GM19452 (cell line): ENCODE measurements around the gene TMEM14C.

Source experiments
- ATAC-seq: cut with Tn5 transposase; IDR thresholded peaks from one replicate; pipeline ENCODE4 v1.9.1; 2021; ENCODE audit not compliant: unreplicated experiment

The TMEM14C gene

GRCh38 chr6:10722820-10723566, at the start of gene TMEM14C:
Gene TMEM14C (plus strand): TSS chr6:10723070. CDS start chr6:10724614, 1,544 bp downstream.
- peak; percentile 98 for ATAC-seq

- ATAC-seq: no peak
Measured at GRCh38 chr6:10676403-10676802, 46.5 kb upstream of the TMEM14C start.

- no peak for ATAC-seq
Measured at GRCh38 chr6:10678456-10678855, 44.4 kb upstream of the TMEM14C start.

GRCh38 chr6:10681795-10682194, 41.1 kb upstream of the TMEM14C start:
- no peak for ATAC-seq

- no peak for ATAC-seq
Measured at GRCh38 chr6:10682355-10682988, 40.4 kb upstream of the TMEM14C start.

- no peak for ATAC-seq
Measured at GRCh38 chr6:10684618-10685017, 38.3 kb upstream of the TMEM14C start.

- ATAC-seq: no peak
Measured at GRCh38 chr6:10685092-10685915, 37.6 kb upstream of the TMEM14C start.

- no peak for ATAC-seq
Measured at GRCh38 chr6:10686901-10687300, 36.0 kb upstream of the TMEM14C start.

- ATAC-seq: no peak
Measured at GRCh38 chr6:10687582-10687981, 35.3 kb upstream of the TMEM14C start.

- no peak for ATAC-seq
Measured at GRCh38 chr6:10690651-10691445, 32.0 kb upstream of the TMEM14C start.

GRCh38 chr6:10692965-10693538, 29.8 kb upstream of the TMEM14C start:
- ATAC-seq: no peak

- ATAC-seq: peak; percentile 98
Measured at GRCh38 chr6:10694302-10695085, 28.4 kb upstream of the TMEM14C start, which contains the start of the genes C6orf52 and PAK1IP1. Gene C6orf52 (minus strand): TSS chr6:10694616. CDS start chr6:10687550, 7,066 bp downstream. Gene PAK1IP1 (plus strand): TSS chr6:10694972. CDS start chr6:10694986, 14 bp downstream.

- no peak for ATAC-seq
Measured at GRCh38 chr6:10695086-10695657, 27.7 kb upstream of the TMEM14C start.

GRCh38 chr6:10696655-10697054, 26.2 kb upstream of the TMEM14C start:
- no peak for ATAC-seq

- no peak for ATAC-seq
Measured at GRCh38 chr6:10713962-10714361, 8.9 kb upstream of the TMEM14C start.

GRCh38 chr6:10719296-10719963, 3.4 kb upstream of the TMEM14C start:
- ATAC-seq: no peak

- no peak for ATAC-seq
Measured at GRCh38 chr6:10719964-10720264, 3.0 kb upstream of the TMEM14C start.

GRCh38 chr6:10720265-10720959, 2.5 kb upstream of the TMEM14C start:
- ATAC-seq: no peak
